K562 (cell line): ENCODE data around the gene CHN2. TPM values are rescaled to one million over a fixed set of nuclear protein-coding genes. Genes with fewer than 3 reads are reported as not detected.

Experiments
- ATAC-seq: fragments of 200-7000 bp; cut with Tn5 transposase; 3 replicates; pipeline ENCODE4 v1.9.1; 2020; ENCODE audit warnings: moderate library complexity
- BruUV-seq: library from RNA; stranded (reverse); fragments of 400-500 nt; replicated peaks from 2 replicates; lab custom pipeline; 2021; lab: Mats Ljungman, UMichigan
- CTCF ChIA-PET: fragments of 300-600 bp; formaldehyde crosslinking; extraction: SDS; loops from one replicate; lab custom pipeline; 2021; ENCODE audit warnings: low intra/inter-chr PET ratio; lab: Yijun Ruan, JAX
- POLR2A ChIA-PET: fragments of 300-600, 350-650 bp; sonication (Branson Sonifier 250); formaldehyde crosslinking; extraction: SDS; loops from one replicate; lab custom pipeline; 2021; ENCODE audit warnings: antibody characterized with exemption, inconsistent platforms; lab: Yijun Ruan, JAX
- DNase-seq, 4 experiments: peaks; one replicate each; pipeline versions ENCODE4 v3.0.0 to v3.0.0-alpha.2; 2011 to 2018; ENCODE audit warnings: low spot score in 3 of 4, mixed read lengths in 3 of 4; ENCODE audit errors: extremely low read depth in 1 of 4
- FAIRE-seq: peaks from 2 replicates; lab custom pipeline; 2011; peaks lifted over from hg19 to GRCh38; lab: Jason Lieb, UNC
- H2AFZ ChIP-seq: 2 replicates; pipeline ENCODE4 v1.6.0; 2011; ENCODE audit warnings: low read depth, low read length, control low read depth, inconsistent platforms
- H3K27ac ChIP-seq: fragments of 200-600 bp; 3 replicates; pipeline ENCODE4 v1.8.0; 2011; ENCODE audit warnings: low read depth, mild to moderate bottlenecking, control low read depth, inconsistent platforms, low read length, moderate library complexity, mixed read lengths; ENCODE audit errors: extremely low read depth
- H3K27me3 ChIP-seq, 2 experiments: fragments of 300-600 bp in 1 of 2; 2 replicates in 1 of 2; 3 replicates in 1 of 2; pipeline versions ENCODE4 v1.6.0 to v1.8.0; 2011; ENCODE audit warnings: inconsistent platforms in 2 of 2, low read length in 2 of 2, mild to moderate bottlenecking in 1 of 2, mixed read lengths in 1 of 2, moderate library complexity in 1 of 2; ENCODE audit not compliant: control insufficient read depth in 2 of 2, insufficient read depth in 2 of 2
- H3K36me3 ChIP-seq: fragments of 300-600 bp; 3 replicates; pipeline ENCODE4 v1.8.0; 2011; ENCODE audit warnings: mild to moderate bottlenecking, low read length, inconsistent platforms; ENCODE audit not compliant: control insufficient read depth, insufficient read depth
- H3K4me1 ChIP-seq, 2 experiments: fragments of 200-600 bp in 1 of 2; replicated peaks in 1 of 2; 2 replicates in 1 of 2; 3 replicates in 1 of 2; pipeline versions ENCODE4 v1.5.1 to v1.8.0; 2011; ENCODE audit warnings: inconsistent platforms in 2 of 2, low read length in 2 of 2, mild to moderate bottlenecking in 1 of 2, mixed read lengths in 1 of 2, moderate library complexity in 1 of 2; ENCODE audit not compliant: control insufficient read depth in 2 of 2, insufficient read depth in 2 of 2
- H3K4me2 ChIP-seq: 2 replicates; pipeline ENCODE4 v1.6.1; 2011; ENCODE audit warnings: low read length, control low read depth, inconsistent platforms, mixed read lengths; ENCODE audit not compliant: insufficient read depth
- H3K4me3 ChIP-seq: fragments of 200-600 bp; sonication (generic), shearing (Covaris generic); 2 replicates; pipeline ENCODE4 v1.5.1; 2016; ENCODE audit warnings: control low read depth, inconsistent platforms
- H3K79me2 ChIP-seq: fragments of 200-600 bp; 3 replicates; pipeline ENCODE4 v1.8.0; 2011; ENCODE audit warnings: low read length, inconsistent platforms; ENCODE audit not compliant: control insufficient read depth, insufficient read depth
- H3K9ac ChIP-seq, 2 experiments: 2 replicates each; pipeline versions ENCODE4 v1.6.0 to v1.6.1; 2011; ENCODE audit warnings: low read depth in 2 of 2, low read length in 2 of 2, control low read depth in 1 of 2, inconsistent platforms in 1 of 2, mild to moderate bottlenecking in 1 of 2, mixed read lengths in 1 of 2; ENCODE audit not compliant: insufficient read depth in 1 of 2
- H3K9me1 ChIP-seq: one replicate; pipeline ENCODE4 v1.6.0; 2011; ENCODE audit warnings: inconsistent platforms, mild to moderate bottlenecking, low read length, moderate library complexity; ENCODE audit not compliant: control insufficient read depth, insufficient read depth
- H3K9me3 ChIP-seq: replicated peaks from 2 replicates; pipeline ENCODE4 v1.5.1; 2011; ENCODE audit warnings: low read depth, low read length, inconsistent platforms; ENCODE audit not compliant: control insufficient read depth, insufficient read depth
- H4K20me1 ChIP-seq: replicated peaks from 2 replicates; pipeline ENCODE4 v1.6.1; 2011; ENCODE audit warnings: low read length, inconsistent platforms, mixed read lengths; ENCODE audit not compliant: control insufficient read depth, insufficient read depth
- CEBPB ChIP-seq: fragments of 450-650 bp; IDR thresholded peaks from 2 replicates; pipeline ENCODE4 v1.6.1; 2016; ENCODE audit warnings: missing genetic modification characterization, missing compliant biosample characterization
- POLR2AphosphoS5 ChIP-seq: IDR thresholded peaks from 2 replicates; pipeline ENCODE4 v1.6.1; 2011; ENCODE audit warnings: mild to moderate bottlenecking, low read depth, low read length, moderate library complexity; ENCODE audit not compliant: control insufficient read depth, insufficient read depth
- RUNX1 ChIP-seq: sonication (generic); IDR thresholded peaks from 2 replicates; pipeline ENCODE4 v1.6.1; 2016; ENCODE audit warnings: antibody characterized with exemption, low read depth
- TAF9B ChIP-seq: fragments of 450-650 bp; IDR thresholded peaks from 2 replicates; pipeline ENCODE4 v1.6.1; 2018; ENCODE audit warnings: mild to moderate bottlenecking; ENCODE audit not compliant: partially characterized antibody
- TSC22D4 ChIP-seq: fragments of 450-650 bp; IDR thresholded peaks from 2 replicates; pipeline ENCODE4 v1.6.1; 2016; ENCODE audit warnings: missing genetic modification characterization, missing biosample characterization, control low read depth
- ZNF263 ChIP-seq: sonication (generic); formaldehyde crosslinking; IDR thresholded peaks from 2 replicates; pipeline ENCODE4 v1.8.0; 2022; ENCODE audit warnings: mild to moderate bottlenecking, missing genetic modification reagents, borderline replicate concordance
- ZSCAN29 ChIP-seq: fragments of 450-650 bp; IDR thresholded peaks from 2 replicates; pipeline ENCODE4 v1.6.1; 2017
- WGBS: fragments of 100-300 bp; shearing (Covaris generic); methylation state at CpG from one replicate; pipeline ENCODE4 v1.1.6; 2016; ENCODE audit warnings: low coverage, mixed read lengths; ENCODE audit not compliant: insufficient coverage; ENCODE audit errors: missing lambda C conversion rate; 5-methylcytosine and 5-hydroxymethylcytosine counted together
- in situ Hi-C: fragments of 300-500 bp; cut with MboI; formaldehyde crosslinking; loops from 4 replicates; pipeline ENCODE4 v1.15.0; 2018; ENCODE audit warnings: inconsistent platforms, mixed read lengths
- intact Hi-C: fragments of 100-400 bp; cut with micrococcal nuclease; formaldehyde crosslinking; loops from 2 replicates; pipeline ENCODE4 v1.14.2; 2022
- polyA plus RNA-seq, 8 experiments: library from polyadenylated mRNA; depleted of rRNA in 4 of 8; stranded (reverse) in 5 of 8; unstranded in 3 of 8; fragments of >200 nt; fragmentation: Nextera tagmentation in 2 of 8; fragmentation: Illumina TruSeq in 1 of 8; extraction: Ambion mirVana in 2 of 8; extraction: Trizol in 1 of 8; gene quantifications; 2 replicates each; pipeline versions ENCODE4 v1.2.1 to v1.2.3, GENCODE V29; 2011 to 2014; ENCODE audit warnings: inconsistent platforms in 1 of 8, missing spikeins in 1 of 8
- total RNA-seq, 7 experiments: library from RNA; depleted of rRNA in 6 of 7; stranded (reverse); fragments of >200 nt in 6 of 7; fragmentation: Illumina TruSeq in 2 of 7; extraction: Trizol in 2 of 7; gene quantifications; 2 replicates each; pipeline versions ENCODE4 v1.2.1 to v1.2.3, GENCODE V29; 2011 to 2021; ENCODE audit warnings: low replicate concordance in 1 of 7

CHN2 gene
- total and polyA plus RNA-seq, 9 of the 15 experiments (the other 6 are each of a cell fraction or from before 2014, with no cell fraction given), result 0.12 to 2.1 (median 0.31) TPM; not detected in 1

- in situ Hi-C loops (no loop called here), intact Hi-C loops (no loop called here)
- CTCF ChIA-PET, result no interaction called here
- no peak overlapping the region for H3K9ac ChIP-seq
- H3K79me2 ChIP-seq, result no peaks in the 10 kb centered on the region
- no peaks in the 10 kb centered on the region for H3K9me3 ChIP-seq
- peaks cover 5 to 32% of the 10 kb centered on the region in 2 experiments; a peak in 3 of 5 replicates for H3K27me3 ChIP-seq
- TF ChIP-seq RUNX1 (no peak), TSC22D4 (no peak), ZSCAN29 (no peak), ZNF263 (CRISPR knock-in tag) (no peak), TAF9B (no peak), POLR2AphosphoS5 (no peak), CEBPB (tag) (no peak)
- H3K4me3 ChIP-seq, result no peak overlapping the region
- no peaks in the 10 kb centered on the region for H3K4me1 ChIP-seq
- no peaks in the 10 kb centered on the region for H4K20me1 ChIP-seq
- ATAC-seq, result no peak
- WGBS, result 2% methylated on average over 12 of the region's 12 CpGs
- no peak overlapping the region for H2AFZ ChIP-seq
- H3K36me3 ChIP-seq, result no peaks in the 10 kb centered on the region
- no peak for DNase-seq
- H3K4me2 ChIP-seq, result no peak overlapping the region
- FAIRE-seq, result no peak
- BruUV-seq, result no TSS peak
- no peaks in the 10 kb centered on the region for H3K9me1 ChIP-seq
- no peak overlapping the region for H3K27ac ChIP-seq
- POLR2A ChIA-PET, result interaction anchor here (1.2 kb wide), 1 partner anchor 12 kb away, joined by 3 read pairs; no protein-coding TSS in a partner anchor
These were observed 226.7 kb downstream of the CHN2 start for GRCh38 chr7:29421010-29421956.
